Activated T-helper 1 cell treated with anti-CD3 and anti-CD28 coated beads, Interleukin-12 subunit alpha, Interleukin-12 subunit beta, Interleukin-2, Interleukin-4 antibody, amounts not matched to agents 30 ng/mL and 10 ng/mL and 1 ng/mL, durations not matched to agents 14 hours and 24 hours and 36 hours (primary cell): Measurements from ENCODE around the gene PHOSPHO2. TPM values are rescaled to one million over a fixed set of nuclear protein-coding genes. Genes with fewer than 3 reads are reported as not detected.

Experiments
- DNase-seq: peaks from one replicate; pipeline ENCODE4 v3.0.0; 2021; ENCODE audit warnings: low spot score
- H3K27ac Mint-ChIP-seq: one replicate; pipeline ENCODE4 v1.8.0; 2021; ENCODE audit warnings: mild to moderate bottlenecking, mixed read lengths
- H3K27me3 Mint-ChIP-seq: one replicate; pipeline ENCODE4 v1.8.0; 2022; ENCODE audit warnings: mild to moderate bottlenecking, moderate library complexity, mixed read lengths; ENCODE audit not compliant: insufficient read depth
- H3K36me3 Mint-ChIP-seq: one replicate; pipeline ENCODE4 v1.8.0; 2021; ENCODE audit warnings: low read depth, mixed read lengths
- H3K4me1 Mint-ChIP-seq: one replicate; pipeline ENCODE4 v1.8.0; 2021; ENCODE audit warnings: low read depth, mixed read lengths
- H3K4me3 Mint-ChIP-seq: one replicate; pipeline ENCODE4 v1.8.0; 2021; ENCODE audit warnings: mild to moderate bottlenecking, moderate library complexity, mixed read lengths
- H3K9me3 Mint-ChIP-seq: one replicate; pipeline ENCODE4 v1.8.0; 2021; ENCODE audit warnings: mixed read lengths
- intact Hi-C: fragments of 100-400 bp; cut with micrococcal nuclease; formaldehyde crosslinking; loops from one replicate; pipeline ENCODE4 v1.15.1; 2024
- total RNA-seq: library from RNA; stranded (reverse); gene quantifications from 2 replicates; pipeline ENCODE4 v1.2.3, GENCODE V29; 2022

Gene PHOSPHO2
- total RNA-seq, 1 donor from 2014 or later: 4.6 TPM

DNA sequence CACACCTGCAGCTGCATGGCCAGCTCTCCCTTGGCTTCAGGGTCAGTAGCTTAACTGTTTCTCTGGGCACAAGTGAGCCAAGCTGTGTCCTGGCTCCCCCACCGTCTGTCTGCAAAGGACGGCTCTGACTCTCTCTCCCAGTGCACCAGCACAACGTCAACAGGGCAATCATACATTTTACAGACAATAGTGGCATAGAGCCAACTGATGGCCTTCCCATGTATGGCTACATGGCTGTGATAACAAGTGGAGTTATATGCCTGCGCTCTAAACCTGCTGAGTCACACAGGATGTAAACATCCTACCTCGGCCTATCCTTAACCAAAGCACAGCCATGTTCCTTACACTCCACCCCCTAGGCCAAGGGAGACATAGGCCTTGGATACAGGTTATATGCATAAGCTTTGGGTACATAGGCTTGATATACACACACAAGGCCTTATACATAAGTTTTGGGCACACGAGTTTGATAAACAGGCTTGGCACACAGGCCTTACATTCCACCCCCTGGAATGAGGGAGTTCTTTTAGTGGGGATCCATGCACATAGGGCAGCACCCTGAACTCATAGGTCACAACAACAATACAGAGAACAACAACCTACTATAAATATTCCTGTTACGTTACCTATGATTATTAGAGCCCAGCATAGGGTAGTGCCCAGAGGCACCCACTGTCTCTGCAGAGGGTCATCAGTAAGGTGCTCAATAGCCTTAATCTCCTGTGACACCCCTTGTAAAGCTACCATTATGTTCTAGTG, 17.7 kb downstream of the PHOSPHO2 start:
- Mint-ChIP-seq H3K9me3 (no peaks in the 10 kb centered on the region), H3K27ac (no peak overlapping the region), H3K27me3 (no peaks in the 10 kb centered on the region), H3K36me3 (no peaks in the 10 kb centered on the region), H3K4me3 (no peak overlapping the region), H3K4me1 (peaks cover 11% of the 10 kb centered on the region)
- DNase-seq: no peak
- intact Hi-C loops: no loop called here

DNA sequence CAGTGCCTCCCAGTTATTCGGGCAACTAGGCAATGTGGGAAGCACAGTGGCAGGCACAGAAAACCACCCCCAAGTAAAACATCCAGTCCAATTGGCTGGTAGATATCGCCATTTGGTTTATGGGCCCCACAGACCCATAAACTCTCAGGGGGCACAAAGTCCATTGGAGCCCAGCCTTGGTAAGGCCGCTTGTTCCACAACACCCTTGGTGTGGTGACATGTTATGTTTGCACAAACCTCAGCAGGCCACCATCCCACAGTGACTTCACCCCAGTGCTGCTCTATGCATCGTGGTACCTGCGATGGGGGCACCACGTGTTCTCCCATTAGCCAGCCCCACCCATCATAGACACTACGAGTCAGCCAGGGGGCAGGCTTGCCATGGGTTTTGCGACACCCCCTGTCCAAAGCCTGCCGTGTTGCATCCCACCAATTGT, 18.5 kb downstream of the PHOSPHO2 start:
- no peaks in the 10 kb centered on the region for H3K36me3 Mint-ChIP-seq
- DNase-seq: no peak
- no peaks in the 10 kb centered on the region for H3K9me3 Mint-ChIP-seq
- no peak overlapping the region for H3K27ac Mint-ChIP-seq
- peaks cover 11% of the 10 kb centered on the region for H3K4me1 Mint-ChIP-seq
- H3K27me3 Mint-ChIP-seq: no peaks in the 10 kb centered on the region
- no peak overlapping the region for H3K4me3 Mint-ChIP-seq
- intact Hi-C loops: no loop called here

DNA sequence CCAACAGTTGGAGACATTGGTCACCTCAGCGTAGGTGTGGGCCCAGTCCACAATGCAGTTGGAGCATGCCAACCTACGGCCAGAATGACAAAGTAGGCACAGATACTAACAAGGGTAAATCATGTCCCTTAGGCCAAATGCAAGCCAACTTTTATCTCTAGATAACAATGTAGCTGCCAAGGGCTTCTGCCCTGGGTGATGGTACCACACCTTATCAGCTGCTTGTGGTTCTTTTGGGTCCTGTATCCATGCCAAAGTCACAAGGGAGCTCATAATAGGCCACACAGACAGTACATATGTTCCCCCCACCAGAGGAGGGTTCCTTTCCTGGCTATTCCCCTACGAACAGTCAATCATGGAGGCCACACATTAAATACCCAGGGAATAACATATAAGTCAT, 19.1 kb downstream of the PHOSPHO2 start:
- intact Hi-C loops: no loop called here
- H3K4me3 Mint-ChIP-seq: no peak overlapping the region

GRCh38 chr2:169714699-169715098, 20.4 kb downstream of the PHOSPHO2 start:
- Mint-ChIP-seq H3K27ac (no peak overlapping the region), H3K4me3 (no peak overlapping the region), H3K36me3 (no peaks in the 10 kb centered on the region), H3K4me1 (peaks cover 16% of the 10 kb centered on the region), H3K9me3 (no peaks in the 10 kb centered on the region), H3K27me3 (no peaks in the 10 kb centered on the region)
- intact Hi-C loops: no loop called here
- DNase-seq: no peak

More for the DNA sequence above, 19.1 kb downstream of the PHOSPHO2 start:
- Mint-ChIP-seq H3K9me3 (no peaks in the 10 kb centered on the region), H3K27ac (no peak overlapping the region), H3K27me3 (no peaks in the 10 kb centered on the region), H3K4me1 (peaks cover 11% of the 10 kb centered on the region), H3K36me3 (no peaks in the 10 kb centered on the region)
- no peak for DNase-seq

GRCh38 chr2:169715379-169716237, 21.3 kb downstream of the PHOSPHO2 start:
- no peak for DNase-seq
- Mint-ChIP-seq H3K9me3 (no peaks in the 10 kb centered on the region), H3K27me3 (no peaks in the 10 kb centered on the region), H3K36me3 (no peaks in the 10 kb centered on the region), H3K4me1 (peaks cover 16% of the 10 kb centered on the region), H3K4me3 (no peak overlapping the region), H3K27ac (no peak overlapping the region)
- intact Hi-C loops: no loop called here

DNA sequence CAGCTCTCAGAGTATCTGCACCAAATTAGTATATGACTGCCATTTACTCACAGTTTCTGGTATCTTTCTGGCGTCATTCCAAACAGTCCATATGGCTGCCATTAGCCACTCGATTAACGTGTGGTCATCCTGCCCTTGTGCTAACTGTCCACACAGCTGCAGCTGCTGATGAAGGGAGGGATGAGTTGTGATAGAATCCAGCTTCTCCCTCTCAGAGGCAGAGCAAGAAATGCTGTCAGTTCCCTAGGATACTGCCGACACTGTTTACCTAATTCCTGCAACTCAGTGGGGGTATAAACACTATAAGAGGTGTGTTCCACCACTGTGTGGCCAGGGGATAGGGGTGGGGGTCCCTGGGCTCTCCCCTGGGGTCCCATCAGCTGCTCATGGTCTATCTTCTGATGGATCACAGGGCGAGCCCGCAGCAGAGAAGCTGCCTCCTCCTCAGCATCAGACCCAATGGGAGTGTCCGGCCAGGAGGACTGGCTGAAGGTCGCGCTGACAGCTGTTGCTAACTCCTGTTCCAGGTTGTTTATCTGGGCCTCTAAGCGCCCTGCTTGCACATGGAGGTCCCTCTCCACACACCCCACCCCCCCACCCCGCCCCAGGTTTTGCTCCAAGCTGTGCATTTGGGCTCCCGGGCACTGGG, 22.1 kb downstream of the PHOSPHO2 start:
- Mint-ChIP-seq H3K4me1 (peaks cover 15% of the 10 kb centered on the region), H3K9me3 (no peaks in the 10 kb centered on the region), H3K27me3 (no peaks in the 10 kb centered on the region), H3K27ac (no peak overlapping the region), H3K36me3 (no peaks in the 10 kb centered on the region), H3K4me3 (no peak overlapping the region)
- intact Hi-C loops: no loop called here
- DNase-seq: no peak

- Mint-ChIP-seq H3K27ac (no peak overlapping the region), H3K9me3 (no peaks in the 10 kb centered on the region), H3K4me3 (no peak overlapping the region), H3K36me3 (no peaks in the 10 kb centered on the region), H3K4me1 (peaks cover 10% of the 10 kb centered on the region), H3K27me3 (no peaks in the 10 kb centered on the region)
- no peak for DNase-seq
- intact Hi-C loops: no loop called here
These were observed 22.8 kb downstream of the PHOSPHO2 start for GRCh38 chr2:169716938-169717690.

- H3K27me3 Mint-ChIP-seq: no peaks in the 10 kb centered on the region
- H3K27ac Mint-ChIP-seq: no peak overlapping the region
- H3K36me3 Mint-ChIP-seq: no peaks in the 10 kb centered on the region
- intact Hi-C loops: no loop called here
- no peak overlapping the region for H3K4me3 Mint-ChIP-seq
- DNase-seq: no peak
- no peaks in the 10 kb centered on the region for H3K9me3 Mint-ChIP-seq
- H3K4me1 Mint-ChIP-seq: peaks cover 10% of the 10 kb centered on the region
These were observed 23.4 kb downstream of the PHOSPHO2 start for GRCh38 chr2:169717691-169718063.

DNA sequence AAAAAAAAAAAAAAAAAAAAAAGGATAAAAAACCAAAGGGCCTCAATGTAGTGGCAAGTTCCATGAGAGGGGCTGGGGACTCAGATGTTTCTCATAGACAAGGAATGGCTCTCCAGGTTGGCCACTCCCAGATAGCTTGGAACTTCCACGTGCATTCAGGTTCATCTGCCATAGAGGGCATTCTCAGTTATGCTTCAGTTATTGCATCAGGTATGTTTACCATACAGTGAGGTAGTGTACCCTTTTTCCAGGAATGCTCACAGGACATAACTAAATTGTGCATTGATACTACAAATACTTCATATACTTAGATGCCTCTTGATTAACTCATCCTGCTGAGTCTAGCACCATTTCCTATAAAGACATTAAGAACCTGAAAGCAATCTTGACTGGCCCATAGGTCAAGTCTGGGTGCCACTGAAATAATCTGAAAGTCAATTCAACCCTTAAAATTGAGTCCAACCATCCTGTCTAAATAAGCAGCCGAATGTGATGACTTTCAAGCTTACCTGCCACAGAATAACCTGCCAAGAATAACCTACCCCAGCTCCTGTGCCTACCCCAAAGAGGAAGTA, 24.7 kb downstream of the PHOSPHO2 start:
- Mint-ChIP-seq H3K36me3 (no peaks in the 10 kb centered on the region), H3K27ac (no peak overlapping the region), H3K4me1 (peaks cover 10% of the 10 kb centered on the region), H3K4me3 (no peak overlapping the region), H3K27me3 (peaks cover 2% of the 10 kb centered on the region), H3K9me3 (no peaks in the 10 kb centered on the region)
- no peak for DNase-seq
- intact Hi-C loops: no loop called here

DNA sequence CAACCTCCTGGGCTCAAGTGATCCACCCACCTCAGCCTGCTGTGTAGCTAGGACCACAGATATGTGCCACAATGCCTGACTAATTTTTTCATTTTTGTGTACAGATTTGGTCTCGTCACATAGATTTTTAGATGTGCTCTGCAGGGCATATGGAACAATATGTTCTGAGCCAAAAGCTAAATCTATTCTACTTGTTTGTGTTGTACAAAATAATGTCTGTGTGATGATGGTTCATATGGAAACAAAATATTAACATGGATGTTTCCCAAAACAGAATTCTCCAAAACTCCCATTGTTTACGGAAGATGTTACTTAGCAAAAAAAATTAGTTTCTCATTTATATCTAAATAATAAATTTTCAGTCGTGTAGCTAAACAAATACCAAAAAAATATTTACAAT, 26.7 kb downstream of the PHOSPHO2 start:
- peaks cover 5% of the 10 kb centered on the region for H3K4me1 Mint-ChIP-seq
- intact Hi-C loops: no loop called here
- no peak overlapping the region for H3K27ac Mint-ChIP-seq
- peaks cover 7% of the 10 kb centered on the region for H3K27me3 Mint-ChIP-seq
- H3K9me3 Mint-ChIP-seq: no peaks in the 10 kb centered on the region
- no peaks in the 10 kb centered on the region for H3K36me3 Mint-ChIP-seq
- H3K4me3 Mint-ChIP-seq: no peak overlapping the region
- no peak for DNase-seq

DNA sequence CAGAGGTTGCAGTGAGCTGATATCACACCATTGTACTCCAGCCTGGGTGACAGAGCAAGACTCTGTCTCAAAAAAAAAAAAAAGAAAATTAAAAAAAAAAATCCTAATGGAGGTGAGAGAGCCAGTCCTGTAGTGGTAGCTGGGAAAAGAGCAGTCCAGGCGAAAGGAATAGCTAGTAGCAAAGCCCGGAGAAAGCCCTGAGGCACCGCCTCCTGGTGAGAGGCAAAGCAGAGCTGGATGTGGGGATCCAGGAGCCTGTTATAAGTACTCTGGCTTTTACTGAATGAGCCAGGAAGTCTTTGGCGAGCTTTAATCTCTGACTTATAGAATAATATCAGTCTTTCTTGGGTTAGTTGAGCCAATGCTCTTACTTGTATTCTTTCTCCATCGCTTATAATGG, 32.8 kb downstream of the PHOSPHO2 start:
- Mint-ChIP-seq H3K4me1 (peaks cover under 1% of the 10 kb centered on the region), H3K27me3 (peaks cover 13% of the 10 kb centered on the region), H3K36me3 (no peaks in the 10 kb centered on the region), H3K27ac (no peak overlapping the region), H3K9me3 (no peaks in the 10 kb centered on the region), H3K4me3 (no peak overlapping the region)
- intact Hi-C loops: no loop called here
- DNase-seq: no peak

GRCh38 chr2:169729274-169729605, 35.0 kb downstream of the PHOSPHO2 start:
- Mint-ChIP-seq H3K27me3 (peaks cover 24% of the 10 kb centered on the region), H3K9me3 (no peaks in the 10 kb centered on the region), H3K36me3 (no peaks in the 10 kb centered on the region)

More at GRCh38 chr2:169729274-169729605, 35.0 kb downstream of the PHOSPHO2 start:
- no peak overlapping the region for H3K27ac Mint-ChIP-seq
- intact Hi-C loops: no loop called here
- no peak for DNase-seq
- H3K4me3 Mint-ChIP-seq: no peak overlapping the region
- H3K4me1 Mint-ChIP-seq: peaks cover 17% of the 10 kb centered on the region
